NCI-H1930 (cell line): ENCODE data around the gene MAFG.
"Not testable (repeated sequence)": the region's sequence is repeated elsewhere in the genome, so short reads cannot be mapped to it uniquely, and the experiment has no call there.

Source experiments
- DNase-seq, 2 experiments: peaks; one replicate each; lab custom pipeline; 2025; lab: John Stamatoyannopoulos, UW

The MAFG gene

GRCh38 chr17:81923302-81924260 is 4.0 kb downstream of the MAFG start:
- DNase-seq = no peak

GRCh38 chr17:81922566-81923301 is 4.8 kb downstream of the MAFG start:
- DNase-seq = no peak

GRCh38 chr17:81921996-81922565 is 5.5 kb downstream of the MAFG start:
- no peak for DNase-seq

GRCh38 chr17:81921537-81921862 is 6.0 kb downstream of the MAFG start:
- DNase-seq = no peak

GRCh38 chr17:81920612-81921536 is 6.7 kb downstream of the MAFG start:
- DNase-seq = no peak

- DNase-seq = no peak
These were observed 8.5 kb downstream of the MAFG start for GRCh38 chr17:81918832-81919545.

- not testable (repeated sequence) for DNase-seq
These were observed 9.2 kb downstream of the MAFG start for GRCh38 chr17:81918333-81918669.

- peak; percentile 78 to 89 for DNase-seq
These were observed 9.8 kb downstream of the MAFG start, which contains the start of gene SIRT7 for GRCh38 chr17:81917565-81918332. Gene SIRT7, minus strand, starts transcription at chr17:81918176. Its CDS starts 45 bp downstream, at chr17:81918131.

GRCh38 chr17:81916234-81917001 is 11.1 kb downstream of the MAFG start:
- no peak for DNase-seq

GRCh38 chr17:81915331-81915730 is 12.2 kb downstream of the MAFG start:
- DNase-seq = no peak

GRCh38 chr17:81914103-81914850 is 13.3 kb downstream of the MAFG start:
- no peak for DNase-seq

- no peak for DNase-seq
These were observed 14.0 kb downstream of the MAFG start for GRCh38 chr17:81913394-81914102.

- no peak for DNase-seq
These were observed 14.9 kb downstream of the MAFG start for GRCh38 chr17:81912441-81913309.

GRCh38 chr17:81911969-81912368 is 15.6 kb downstream of the MAFG start:
- no peak for DNase-seq

GRCh38 chr17:81911277-81911961 is 16.1 kb downstream of the MAFG start, which contains the start of gene PCYT2:
Gene PCYT2, minus strand, starts transcription at chr17:81911399. Its CDS starts 44 bp downstream, at chr17:81911355.
- DNase-seq = peak; percentile 88 to 95

GRCh38 chr17:81910840-81911276 is 16.7 kb downstream of the MAFG start:
- no peak for DNase-seq
